Measurements from ENCODE around the gene ARHGAP26.
A peak's percentile ranks its signal among the peaks of the same experiment; 100 is the strongest.

The ARHGAP26 gene

GRCh38 chr5:143235423-143235822, 465.2 kb downstream of the ARHGAP26 start:
- H3K4ac ChIP-seq (ENCODE audit: low read depth in 1 of 2, low read length in 2 of 2): no peak overlapping the region
- H2BK12ac ChIP-seq (ENCODE audit: low read length in 2 of 2): peak overlapping the region in 1 of 2 experiments; percentile 31
- H3K9me3 ChIP-seq (ENCODE audit: control insufficient read depth, low read length): no peaks in the 10 kb centered on the region
- H3K18ac ChIP-seq (ENCODE audit: low read depth in 1 of 2, low read length in 2 of 2): no peak overlapping the region
- 86% methylated on average over 3 of the region's 3 CpGs for WGBS
- H2AFZ ChIP-seq (ENCODE audit: low read depth, low read length): no peak overlapping the region
- H4K8ac ChIP-seq (ENCODE audit: low read length): no peak overlapping the region
- no peak overlapping the region for H2AK5ac ChIP-seq (ENCODE audit: low read length, severe bottlenecking)
- no peaks in the 10 kb centered on the region for H3K36me3 ChIP-seq (ENCODE audit: control insufficient read depth in 1 of 2, insufficient read depth in 2 of 2, low read depth in 1 of 2, low read length in 2 of 2)
- no peak overlapping the region for H3K4me2 ChIP-seq (ENCODE audit: low read length, poor library complexity, severe bottlenecking)
- no peak overlapping the region for H2BK120ac ChIP-seq (ENCODE audit: low read depth, low read length)
- no peak overlapping the region for H2BK15ac ChIP-seq (ENCODE audit: low read depth, poor library complexity, severe bottlenecking)
- H3K14ac ChIP-seq (ENCODE audit: low read length in 2 of 2): no peak overlapping the region
- peak; percentile 61 for DNase-seq
- H3K23ac ChIP-seq (ENCODE audit: low read length in 2 of 2): no peak overlapping the region
- H2BK5ac ChIP-seq (ENCODE audit: low read depth, low read length, poor library complexity, severe bottlenecking): no peak overlapping the region
- H3K4me1 ChIP-seq (ENCODE audit: control insufficient read depth, insufficient read depth, low read depth, low read length): peaks cover 14% of the 10 kb centered on the region
- H3K4me3 ChIP-seq (ENCODE audit: insufficient read depth in 1 of 2, low read depth in 1 of 2, low read length in 2 of 2): no peak overlapping the region
- peak overlapping the region; percentile 67 for H3K9ac ChIP-seq (ENCODE audit: low read length)
- no peak overlapping the region for H4K91ac ChIP-seq (ENCODE audit: low read length)
- H3K27ac ChIP-seq (ENCODE audit: low read length, poor library complexity, severe bottlenecking): no peak overlapping the region
- no peaks in the 10 kb centered on the region for H3K79me1 ChIP-seq (replicated peaks; ENCODE audit: low read length, poor library complexity, severe bottlenecking)
- no peaks in the 10 kb centered on the region for H3K27me3 ChIP-seq (ENCODE audit: control insufficient read depth in 1 of 2, insufficient read depth in 1 of 2, low read length in 2 of 2)

GRCh38 chr5:143236682-143237081, 466.5 kb downstream of the ARHGAP26 start:
- Histone ChIP-seq H3K9ac (ENCODE audit: low read length) (no peak overlapping the region), H2BK15ac (ENCODE audit: low read depth, poor library complexity, severe bottlenecking) (no peak overlapping the region), H4K91ac (ENCODE audit: low read length) (no peak overlapping the region), H2AK5ac (ENCODE audit: low read length, severe bottlenecking) (no peak overlapping the region), H2BK120ac (ENCODE audit: low read depth, low read length) (no peak overlapping the region), H2BK5ac (ENCODE audit: low read depth, low read length, poor library complexity, severe bottlenecking) (no peak overlapping the region), H3K4ac (ENCODE audit: low read depth in 1 of 2, low read length in 2 of 2) (no peak overlapping the region), H3K79me1 (replicated peaks; ENCODE audit: low read length, poor library complexity, severe bottlenecking) (no peaks in the 10 kb centered on the region), H3K9me3 (ENCODE audit: control insufficient read depth, low read length) (no peaks in the 10 kb centered on the region), H3K23ac (ENCODE audit: low read length in 2 of 2) (no peak overlapping the region), H4K8ac (ENCODE audit: low read length) (no peak overlapping the region), H2BK12ac (ENCODE audit: low read length in 2 of 2) (no peak overlapping the region), H3K14ac (ENCODE audit: low read length in 2 of 2) (no peak overlapping the region), H3K4me2 (ENCODE audit: low read length, poor library complexity, severe bottlenecking) (no peak overlapping the region), H3K4me3 (ENCODE audit: insufficient read depth in 1 of 2, low read depth in 1 of 2, low read length in 2 of 2) (no peak overlapping the region), H3K4me1 (ENCODE audit: control insufficient read depth, insufficient read depth, low read depth, low read length) (peaks cover 12% of the 10 kb centered on the region), H2AFZ (ENCODE audit: low read depth, low read length) (no peak overlapping the region), H3K27me3 (ENCODE audit: control insufficient read depth in 1 of 2, insufficient read depth in 1 of 2, low read length in 2 of 2) (no peaks in the 10 kb centered on the region), H3K27ac (ENCODE audit: low read length, poor library complexity, severe bottlenecking) (no peak overlapping the region), H3K18ac (ENCODE audit: low read depth in 1 of 2, low read length in 2 of 2) (no peak overlapping the region), H3K36me3 (ENCODE audit: control insufficient read depth in 1 of 2, insufficient read depth in 2 of 2, low read depth in 1 of 2, low read length in 2 of 2) (no peaks in the 10 kb centered on the region)
- 43% methylated on average over 1 of the region's 2 CpGs for WGBS
- DNase-seq: no peak

- no peak overlapping the region for H2BK5ac ChIP-seq (ENCODE audit: low read depth, low read length, poor library complexity, severe bottlenecking)
- no peak overlapping the region for H3K27ac ChIP-seq (ENCODE audit: low read length, poor library complexity, severe bottlenecking)
- no peak overlapping the region for H3K4me2 ChIP-seq (ENCODE audit: low read length, poor library complexity, severe bottlenecking)
- H4K8ac ChIP-seq (ENCODE audit: low read length): no peak overlapping the region
- H3K9ac ChIP-seq (ENCODE audit: low read length): no peak overlapping the region
- peaks cover 5% of the 10 kb centered on the region for H3K4me1 ChIP-seq (ENCODE audit: control insufficient read depth, insufficient read depth, low read depth, low read length)
- DNase-seq: no peak
- H2BK120ac ChIP-seq (ENCODE audit: low read depth, low read length): no peak overlapping the region
- H3K23ac ChIP-seq (ENCODE audit: low read length in 2 of 2): no peak overlapping the region
- no peaks in the 10 kb centered on the region for H3K79me1 ChIP-seq (replicated peaks; ENCODE audit: low read length, poor library complexity, severe bottlenecking)
- H3K4ac ChIP-seq (ENCODE audit: low read depth in 1 of 2, low read length in 2 of 2): no peak overlapping the region
- H2BK12ac ChIP-seq (ENCODE audit: low read length in 2 of 2): no peak overlapping the region
- H2AFZ ChIP-seq (ENCODE audit: low read depth, low read length): no peak overlapping the region
- no peak overlapping the region for H3K18ac ChIP-seq (ENCODE audit: low read depth in 1 of 2, low read length in 2 of 2)
- H2BK15ac ChIP-seq (ENCODE audit: low read depth, poor library complexity, severe bottlenecking): no peak overlapping the region
- no peak overlapping the region for H2AK5ac ChIP-seq (ENCODE audit: low read length, severe bottlenecking)
- H3K14ac ChIP-seq (ENCODE audit: low read length in 2 of 2): no peak overlapping the region
- 96% methylated on average over 9 of the region's 10 CpGs for WGBS
- no peak overlapping the region for H3K4me3 ChIP-seq (ENCODE audit: insufficient read depth in 1 of 2, low read depth in 1 of 2, low read length in 2 of 2)
- no peaks in the 10 kb centered on the region for H3K36me3 ChIP-seq (ENCODE audit: control insufficient read depth in 1 of 2, insufficient read depth in 2 of 2, low read depth in 1 of 2, low read length in 2 of 2)
- H4K91ac ChIP-seq (ENCODE audit: low read length): no peak overlapping the region
- no peaks in the 10 kb centered on the region for H3K27me3 ChIP-seq (ENCODE audit: control insufficient read depth in 1 of 2, insufficient read depth in 1 of 2, low read length in 2 of 2)
- H3K9me3 ChIP-seq (ENCODE audit: control insufficient read depth, low read length): no peaks in the 10 kb centered on the region
These were observed 467.5 kb downstream of the ARHGAP26 start for GRCh38 chr5:143237664-143238063.

GRCh38 chr5:143238620-143239019, 468.4 kb downstream of the ARHGAP26 start:
- Histone ChIP-seq H3K36me3 (ENCODE audit: control insufficient read depth in 1 of 2, insufficient read depth in 2 of 2, low read depth in 1 of 2, low read length in 2 of 2) (no peaks in the 10 kb centered on the region), H3K4ac (ENCODE audit: low read depth in 1 of 2, low read length in 2 of 2) (no peak overlapping the region), H2BK5ac (ENCODE audit: low read depth, low read length, poor library complexity, severe bottlenecking) (no peak overlapping the region), H3K27ac (ENCODE audit: low read length, poor library complexity, severe bottlenecking) (no peak overlapping the region), H4K8ac (ENCODE audit: low read length) (no peak overlapping the region), H3K23ac (ENCODE audit: low read length in 2 of 2) (no peak overlapping the region), H4K91ac (ENCODE audit: low read length) (no peak overlapping the region), H3K4me3 (ENCODE audit: insufficient read depth in 1 of 2, low read depth in 1 of 2, low read length in 2 of 2) (no peak overlapping the region), H3K9me3 (ENCODE audit: control insufficient read depth, low read length) (no peaks in the 10 kb centered on the region), H2BK12ac (ENCODE audit: low read length in 2 of 2) (no peak overlapping the region), H3K4me1 (ENCODE audit: control insufficient read depth, insufficient read depth, low read depth, low read length) (peaks cover 8% of the 10 kb centered on the region), H3K4me2 (ENCODE audit: low read length, poor library complexity, severe bottlenecking) (no peak overlapping the region), H3K14ac (ENCODE audit: low read length in 2 of 2) (no peak overlapping the region), H2AK5ac (ENCODE audit: low read length, severe bottlenecking) (no peak overlapping the region), H3K79me1 (replicated peaks; ENCODE audit: low read length, poor library complexity, severe bottlenecking) (peaks cover 2% of the 10 kb centered on the region), H3K9ac (ENCODE audit: low read length) (no peak overlapping the region), H2AFZ (ENCODE audit: low read depth, low read length) (no peak overlapping the region), H2BK15ac (ENCODE audit: low read depth, poor library complexity, severe bottlenecking) (no peak overlapping the region), H2BK120ac (ENCODE audit: low read depth, low read length) (no peak overlapping the region), H3K27me3 (ENCODE audit: control insufficient read depth in 1 of 2, insufficient read depth in 1 of 2, low read length in 2 of 2) (no peaks in the 10 kb centered on the region), H3K18ac (ENCODE audit: low read depth in 1 of 2, low read length in 2 of 2) (no peak overlapping the region)
- WGBS: 100% methylated on average over 2 of the region's 2 CpGs
- DNase-seq: no peak
